HG02970 (cell line): ENCODE results near the gene GLRX3.

Source experiments
- ATAC-seq: cut with Tn5 transposase; IDR thresholded peaks from one replicate; pipeline ENCODE4 v1.9.1; 2021; ENCODE audit warnings: mild to moderate bottlenecking, moderate library complexity, moderate number of reproducible peaks; ENCODE audit not compliant: unreplicated experiment, low FRiP score

Gene GLRX3

GRCh38 chr10:130203626-130204025, 67.4 kb downstream of the GLRX3 start:
- ATAC-seq: no peak

DNA sequence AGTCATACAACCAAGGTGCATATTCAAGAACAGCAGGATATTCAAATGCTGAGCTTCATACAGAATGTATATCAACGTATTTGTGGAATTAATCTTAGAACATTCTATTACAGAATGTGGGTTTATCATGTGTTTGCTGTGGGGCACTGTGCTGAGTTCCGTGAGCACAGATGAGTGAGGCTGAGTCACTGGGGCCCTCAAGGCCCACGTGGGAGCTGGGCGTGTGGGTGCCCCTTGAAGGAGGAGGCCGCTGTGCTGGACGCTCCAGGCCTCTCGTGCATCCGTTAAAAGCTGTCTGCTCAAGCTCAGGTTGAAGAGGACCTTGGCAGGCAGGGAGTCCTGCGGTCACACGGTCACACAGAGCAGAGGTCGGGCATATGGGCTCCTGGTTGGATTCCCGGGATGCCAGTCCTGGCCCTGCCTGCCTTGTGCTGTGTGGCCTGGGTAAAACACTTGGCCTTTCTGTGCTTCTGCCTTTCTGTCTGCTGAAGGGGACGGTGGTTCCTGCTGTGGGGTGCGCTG, 70.1 kb downstream of the GLRX3 start:
- ATAC-seq: no peak

- ATAC-seq: no peak
Measured at GRCh38 chr10:130207205-130207604, 71.0 kb downstream of the GLRX3 start.

DNA sequence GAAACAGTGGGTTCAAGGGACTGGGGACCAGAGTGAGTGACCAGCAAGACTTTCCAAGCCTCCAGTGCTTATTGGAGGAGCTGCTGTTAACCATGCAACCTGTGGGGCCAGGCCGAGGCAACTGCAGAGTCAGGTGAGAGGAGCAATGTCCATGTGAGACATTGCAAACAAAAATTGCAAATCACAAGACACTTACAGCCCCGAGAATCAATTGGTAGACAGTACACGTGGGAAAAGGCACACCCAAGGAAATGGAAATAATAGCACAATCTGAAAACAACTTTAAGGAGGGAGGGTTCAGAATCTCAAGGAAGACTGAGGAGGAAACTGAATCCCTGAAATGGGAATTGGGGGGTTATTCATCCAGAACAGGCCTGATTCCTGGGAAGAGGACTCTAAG, 72.6 kb downstream of the GLRX3 start:
- ATAC-seq: no peak

DNA sequence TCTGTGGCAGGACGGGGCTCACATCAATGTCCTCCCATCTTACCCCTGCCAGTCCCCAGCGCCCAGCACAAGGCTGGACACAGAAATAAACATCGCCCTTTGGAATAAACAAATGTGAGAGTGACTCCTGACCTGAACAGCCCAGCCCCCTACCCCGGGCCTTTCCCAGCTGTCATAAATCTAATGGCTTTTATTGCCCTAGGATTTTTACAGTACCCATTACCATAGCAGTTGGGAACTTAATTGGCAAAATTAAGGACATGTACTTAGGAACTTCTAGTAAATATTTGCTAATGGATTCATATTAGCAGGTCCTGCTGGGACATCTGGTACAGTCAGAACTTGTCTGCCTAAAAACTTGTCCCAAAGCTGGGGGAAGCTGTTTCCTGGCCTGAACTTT, 76.6 kb downstream of the GLRX3 start:
- no peak for ATAC-seq

GRCh38 chr10:130213286-130214080, 77.3 kb downstream of the GLRX3 start:
- ATAC-seq: no peak

- no peak for ATAC-seq
Measured at GRCh38 chr10:130214431-130214830, 78.2 kb downstream of the GLRX3 start.

- no peak for ATAC-seq
Measured at GRCh38 chr10:130215151-130215930, 79.2 kb downstream of the GLRX3 start.

GRCh38 chr10:130215931-130216231, 79.7 kb downstream of the GLRX3 start:
- ATAC-seq: no peak

GRCh38 chr10:130218181-130218641, 82.0 kb downstream of the GLRX3 start:
- no peak for ATAC-seq

DNA sequence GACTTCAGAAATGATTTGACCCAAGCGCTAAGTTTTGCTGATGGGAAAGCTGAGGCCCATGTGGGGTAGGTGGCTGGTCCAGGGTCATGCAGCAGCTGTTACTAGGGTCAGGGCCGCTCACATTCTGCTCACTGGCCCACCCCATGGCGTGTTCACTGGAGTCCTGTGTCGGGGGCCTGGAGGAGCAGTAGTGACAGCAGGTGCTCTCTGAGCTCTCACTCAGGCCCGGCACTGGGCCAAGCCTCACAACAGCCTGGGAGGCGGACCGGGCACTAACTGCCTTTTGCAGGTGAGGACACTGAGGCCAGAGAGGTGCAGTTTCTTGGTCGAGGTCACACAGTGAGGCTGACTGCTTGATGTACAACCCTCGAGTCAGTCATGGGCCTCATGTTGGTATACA, 82.7 kb downstream of the GLRX3 start:
- ATAC-seq: no peak

DNA sequence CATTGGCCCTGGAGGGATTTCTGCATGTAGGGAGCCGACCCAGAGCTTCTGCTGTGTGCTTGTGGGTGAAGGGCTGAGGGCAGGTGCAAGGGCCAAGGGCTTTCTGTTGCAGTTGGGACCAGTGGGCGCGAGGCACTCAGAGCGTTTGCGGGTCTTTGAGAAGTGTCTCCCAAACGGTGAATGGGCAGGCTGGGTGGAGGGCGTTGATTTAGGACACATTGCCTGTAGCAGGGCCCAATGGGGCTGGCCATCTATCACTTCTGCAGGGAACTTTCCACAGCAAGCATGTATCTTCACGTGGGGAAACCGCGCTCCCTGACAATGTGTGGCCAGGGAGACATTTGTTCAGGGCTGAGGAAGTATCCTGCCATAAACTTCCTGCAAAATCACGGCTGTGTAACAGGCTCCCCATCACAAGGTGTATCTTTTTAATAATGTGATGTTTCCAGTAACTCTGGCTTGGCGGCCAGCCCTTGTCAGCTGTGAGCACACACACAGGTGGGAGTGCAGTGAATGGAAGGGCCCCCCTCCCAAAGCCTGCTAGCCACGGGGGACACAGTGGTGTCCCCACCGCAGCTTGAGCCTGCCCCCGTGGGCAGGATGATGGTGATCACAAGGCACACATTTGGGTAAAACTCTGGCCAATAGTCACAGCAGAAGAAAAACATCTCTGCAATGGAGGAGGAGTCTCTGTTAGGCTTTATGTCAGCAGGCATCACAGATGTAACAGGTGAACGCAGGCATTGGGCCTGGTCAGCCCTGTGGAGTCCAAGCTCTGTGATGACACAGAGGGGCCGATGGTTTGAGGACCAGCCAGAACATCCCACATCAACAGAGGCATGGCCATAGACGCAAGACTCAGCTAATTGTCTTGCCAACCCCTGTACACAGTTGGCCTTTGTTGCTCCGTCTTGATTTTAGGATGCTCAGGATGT, 84.3 kb downstream of the GLRX3 start:
- ATAC-seq: no peak

DNA sequence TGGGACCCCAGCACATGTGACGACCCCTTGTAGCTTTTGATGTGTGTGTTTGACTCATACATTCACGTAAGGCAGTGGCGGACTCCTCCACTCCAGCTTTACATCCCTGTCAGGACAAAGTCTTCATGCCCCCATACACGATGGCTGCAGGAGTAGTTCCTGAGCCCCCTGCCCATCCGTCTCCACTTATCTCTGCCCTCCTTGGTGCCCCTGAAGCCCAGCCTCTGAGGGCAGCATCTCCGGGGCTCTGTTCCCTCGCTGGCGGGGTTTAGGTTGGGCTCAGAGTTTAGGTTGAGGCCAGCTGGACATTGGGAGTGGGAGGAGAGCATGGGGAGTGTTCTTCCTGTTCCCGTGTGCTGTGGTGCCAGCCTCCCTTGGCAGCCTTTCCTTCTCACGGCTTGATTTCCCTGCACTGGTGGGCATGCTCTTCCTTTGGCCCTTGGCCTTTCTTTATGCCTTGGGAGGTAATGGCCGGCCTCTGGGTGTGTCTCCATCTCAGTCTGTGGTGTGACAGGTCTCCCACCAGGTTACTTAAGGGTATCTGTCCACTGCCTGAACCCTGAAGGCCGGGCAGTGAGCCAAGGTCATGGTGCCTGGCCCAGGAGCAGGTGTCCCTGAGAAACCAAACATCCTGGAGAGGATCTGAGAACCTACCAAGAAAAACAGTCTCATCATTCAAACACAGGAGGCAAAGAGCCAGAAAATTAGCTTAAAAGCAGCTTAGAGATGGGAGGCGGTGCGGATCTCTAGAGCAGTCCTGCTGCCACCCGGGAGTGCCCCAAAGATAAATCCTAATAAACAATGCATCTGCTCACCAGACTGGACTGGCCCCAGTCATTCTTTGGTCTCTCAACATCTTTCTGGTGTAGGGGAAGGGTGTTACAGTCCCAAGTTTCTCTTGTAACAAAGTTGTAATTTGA, 85.5 kb downstream of the GLRX3 start:
- ATAC-seq: no peak

- ATAC-seq: no peak
Measured at GRCh38 chr10:130222381-130222780, 86.2 kb downstream of the GLRX3 start.

GRCh38 chr10:130224228-130224627, 88.0 kb downstream of the GLRX3 start:
- no peak for ATAC-seq

DNA sequence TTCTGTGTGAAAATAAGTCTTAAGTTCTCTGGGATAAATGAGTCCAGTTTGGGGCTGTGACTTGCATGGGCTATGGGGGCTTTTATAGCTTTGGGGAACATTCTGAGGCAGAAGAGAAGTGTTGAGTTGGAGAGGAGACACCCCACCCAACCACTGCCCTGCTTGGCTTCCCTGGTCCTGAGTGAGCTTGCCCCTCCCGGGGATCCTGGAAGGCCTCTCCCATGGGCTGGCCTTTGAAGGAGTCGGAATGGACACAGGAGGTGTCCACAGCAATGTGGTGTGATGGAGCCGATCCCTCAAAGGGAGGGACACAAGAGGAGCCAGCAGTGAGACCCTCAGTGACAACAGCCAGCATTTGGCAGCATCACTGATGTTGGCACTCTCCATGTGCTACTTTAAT, 89.8 kb downstream of the GLRX3 start:
- no peak for ATAC-seq

DNA sequence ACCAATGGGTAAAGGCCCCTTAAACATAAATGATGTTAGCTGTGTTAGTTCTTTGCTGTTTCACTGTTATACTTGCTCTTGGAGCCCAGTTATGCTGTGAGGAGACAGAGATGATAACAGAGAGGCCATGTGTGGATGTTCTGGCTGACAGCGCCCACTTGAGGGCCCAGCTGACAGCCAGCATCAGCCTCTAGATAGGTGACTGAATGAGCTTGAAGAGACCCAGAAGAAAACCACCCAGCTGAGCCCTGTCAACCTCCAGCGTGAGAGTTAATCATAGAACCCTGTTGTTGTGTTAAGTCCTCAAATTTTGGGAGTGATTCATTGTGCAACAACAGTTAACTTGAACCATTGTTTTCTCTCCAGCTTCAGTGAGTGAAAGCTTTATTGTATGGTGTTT, 91.7 kb downstream of the GLRX3 start:
- no peak for ATAC-seq
